ENCODE measurements around the gene KRTAP6-2.

The KRTAP6-2 gene

DNA sequence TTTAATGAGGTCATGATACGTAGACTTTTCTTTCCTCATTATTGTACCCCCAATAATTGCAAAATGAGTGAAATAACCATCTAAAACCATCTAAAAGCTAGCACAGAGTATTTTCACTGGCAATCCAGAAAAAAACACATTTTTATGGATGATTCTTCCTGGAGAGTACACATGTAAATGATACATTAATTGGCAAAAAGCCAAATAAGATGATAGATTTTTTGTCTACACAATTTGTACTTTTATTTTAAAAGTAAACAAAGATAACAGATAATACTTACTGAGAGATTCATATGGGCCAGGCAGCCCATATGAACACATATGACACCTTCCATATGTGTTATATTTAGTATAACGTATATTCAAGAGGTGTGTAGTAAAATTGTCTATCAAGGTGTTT lies 35.1 kb downstream of the KRTAP6-2 start:
- no peak for DNase-seq

DNA sequence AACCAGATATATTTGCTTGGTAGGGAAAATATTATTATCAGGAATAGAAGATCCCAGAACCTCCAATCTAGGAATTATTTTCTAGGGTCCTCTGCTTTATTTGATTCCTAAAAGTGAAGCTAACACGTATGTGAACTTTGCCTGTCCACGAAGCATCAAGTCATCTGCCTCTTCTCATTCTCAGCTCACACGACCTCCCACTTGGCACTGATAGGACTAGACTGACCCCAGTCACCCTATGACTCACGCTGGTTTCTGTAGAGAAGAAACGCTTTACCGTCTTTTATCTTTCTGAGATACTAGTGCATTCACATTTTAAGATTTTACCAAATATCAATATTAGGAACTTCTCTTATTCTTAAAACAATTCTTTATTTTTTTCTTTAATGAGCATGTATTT lies 35.6 kb downstream of the KRTAP6-2 start:
- DNase-seq: no peak

DNA sequence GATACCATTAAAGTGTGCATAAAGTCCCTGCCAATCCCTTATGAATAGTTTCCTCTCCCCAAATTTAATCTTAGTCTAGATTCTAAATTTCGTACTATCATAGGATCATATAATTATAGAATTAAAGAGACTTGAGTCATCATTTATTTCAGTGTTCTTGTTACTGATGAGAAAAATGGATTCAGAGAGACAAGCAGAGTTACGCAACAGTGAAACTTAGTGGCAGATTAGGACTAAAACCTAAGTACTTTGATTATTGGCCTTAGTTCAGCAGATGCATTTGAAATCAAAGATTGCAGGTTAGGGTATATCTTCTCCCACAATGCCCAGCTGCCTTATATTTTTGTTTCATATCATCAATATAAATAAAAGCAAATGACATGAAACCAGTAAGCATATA lies 36.7 kb downstream of the KRTAP6-2 start:
- DNase-seq: no peak

DNA sequence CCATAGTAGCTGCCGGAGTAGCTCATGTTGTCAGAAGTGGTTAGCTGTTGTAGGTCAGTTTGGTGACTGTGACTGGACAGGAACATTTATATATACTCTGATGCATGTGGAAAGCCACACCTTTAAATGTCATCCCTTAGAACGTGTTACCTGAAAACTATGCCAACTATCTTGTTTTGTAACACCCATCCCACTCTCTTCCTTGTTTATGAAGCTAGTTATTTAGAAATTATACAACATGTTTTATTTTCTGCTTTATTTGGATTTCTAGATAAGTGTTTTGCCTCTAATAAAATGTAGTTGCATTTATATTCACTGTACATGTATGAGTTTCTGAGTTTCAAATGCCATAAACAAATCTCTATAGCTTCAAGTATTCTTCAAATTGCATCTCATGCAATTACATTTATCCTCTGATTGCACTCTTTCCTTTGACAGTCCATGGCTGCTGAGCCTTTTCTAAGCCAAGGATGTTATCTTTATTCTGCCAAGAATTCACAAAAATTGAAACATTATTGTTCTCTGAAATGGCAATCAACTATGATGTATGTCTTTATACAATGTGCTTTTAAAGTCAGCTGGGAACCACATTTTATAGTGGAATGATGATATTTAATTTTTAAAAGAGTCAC lies 37.3 kb downstream of the KRTAP6-2 start, which contains the start of gene KRTAP19-7:
TSS of gene KRTAP19-7 (minus strand) at position 51 of the 632 bp plus-strand sequence. CDS start at position 26, 25 bp downstream.
- no peak for DNase-seq

DNA sequence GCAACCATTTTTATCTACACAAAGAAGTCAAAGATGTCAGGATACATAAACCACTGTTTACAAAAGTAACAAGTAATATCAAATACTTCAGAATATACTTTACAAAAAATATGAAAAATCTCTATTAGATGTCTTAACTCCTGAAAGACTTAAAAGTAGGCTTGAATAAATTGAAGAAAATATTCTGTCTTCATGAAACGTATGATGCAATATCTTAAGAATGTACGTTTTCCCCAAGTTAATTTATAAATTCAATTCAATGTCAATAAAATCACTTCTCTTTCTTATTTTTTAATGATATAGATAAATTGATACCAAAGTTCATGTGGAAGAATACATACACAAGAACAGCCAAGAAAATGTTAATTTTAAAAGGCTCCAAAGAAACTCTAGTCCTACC lies 43.6 kb downstream of the KRTAP6-2 start:
- no peak for DNase-seq

DNA sequence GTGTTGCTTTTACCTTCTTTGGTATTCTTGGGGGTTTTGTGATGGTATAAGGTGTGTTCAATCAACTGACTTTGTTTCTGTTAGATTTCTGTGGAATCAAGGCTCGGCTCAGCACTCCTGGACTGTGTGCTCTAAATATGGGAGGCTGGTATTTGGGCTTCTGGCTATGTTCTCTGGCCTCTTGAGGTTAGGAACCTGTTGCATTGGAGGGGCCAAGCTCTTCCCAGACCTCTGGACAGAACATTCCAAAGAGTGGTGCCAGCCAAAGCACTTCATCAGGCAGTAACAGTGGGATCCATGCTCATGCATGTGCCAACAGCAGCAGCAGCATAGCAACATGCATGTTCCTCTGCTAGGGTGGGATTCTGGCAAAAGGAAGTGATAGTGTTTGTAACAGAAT lies 45.9 kb downstream of the KRTAP6-2 start:
- no peak for DNase-seq

All from EL (cell line).